GM20000 (cell line): Measurements from ENCODE around the gene SLC5A2.
"Not testable (repeated sequence)": the region's sequence is repeated elsewhere in the genome, so short reads cannot be mapped to it uniquely, and the experiment has no call there.

ENCODE experiments used
- DNase-seq: peaks from one replicate; pipeline ENCODE4 v3.0.0; 2012; ENCODE audit warnings: low spot score
- TF ChIP-seq, protein P1 (sequence below): IDR thresholded peaks from 2 replicates; pipeline ENCODE4 v1.5.1; 2012; ENCODE audit warnings: mild to moderate bottlenecking, control low read depth; ENCODE audit errors: extremely low read depth, missing control alignments

The SLC5A2 gene

GRCh38 chr16:31521368-31521767, 38.4 kb downstream of the SLC5A2 start:
- TF ChIP-seq, protein P1, sequence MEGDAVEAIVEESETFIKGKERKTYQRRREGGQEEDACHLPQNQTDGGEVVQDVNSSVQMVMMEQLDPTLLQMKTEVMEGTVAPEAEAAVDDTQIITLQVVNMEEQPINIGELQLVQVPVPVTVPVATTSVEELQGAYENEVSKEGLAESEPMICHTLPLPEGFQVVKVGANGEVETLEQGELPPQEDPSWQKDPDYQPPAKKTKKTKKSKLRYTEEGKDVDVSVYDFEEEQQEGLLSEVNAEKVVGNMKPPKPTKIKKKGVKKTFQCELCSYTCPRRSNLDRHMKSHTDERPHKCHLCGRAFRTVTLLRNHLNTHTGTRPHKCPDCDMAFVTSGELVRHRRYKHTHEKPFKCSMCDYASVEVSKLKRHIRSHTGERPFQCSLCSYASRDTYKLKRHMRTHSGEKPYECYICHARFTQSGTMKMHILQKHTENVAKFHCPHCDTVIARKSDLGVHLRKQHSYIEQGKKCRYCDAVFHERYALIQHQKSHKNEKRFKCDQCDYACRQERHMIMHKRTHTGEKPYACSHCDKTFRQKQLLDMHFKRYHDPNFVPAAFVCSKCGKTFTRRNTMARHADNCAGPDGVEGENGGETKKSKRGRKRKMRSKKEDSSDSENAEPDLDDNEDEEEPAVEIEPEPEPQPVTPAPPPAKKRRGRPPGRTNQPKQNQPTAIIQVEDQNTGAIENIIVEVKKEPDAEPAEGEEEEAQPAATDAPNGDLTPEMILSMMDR: no peak
- DNase-seq: no peak

GRCh38 chr16:31522071-31522470, 39.1 kb downstream of the SLC5A2 start:
- no peak for DNase-seq
- TF ChIP-seq, protein P1: no peak

DNA sequence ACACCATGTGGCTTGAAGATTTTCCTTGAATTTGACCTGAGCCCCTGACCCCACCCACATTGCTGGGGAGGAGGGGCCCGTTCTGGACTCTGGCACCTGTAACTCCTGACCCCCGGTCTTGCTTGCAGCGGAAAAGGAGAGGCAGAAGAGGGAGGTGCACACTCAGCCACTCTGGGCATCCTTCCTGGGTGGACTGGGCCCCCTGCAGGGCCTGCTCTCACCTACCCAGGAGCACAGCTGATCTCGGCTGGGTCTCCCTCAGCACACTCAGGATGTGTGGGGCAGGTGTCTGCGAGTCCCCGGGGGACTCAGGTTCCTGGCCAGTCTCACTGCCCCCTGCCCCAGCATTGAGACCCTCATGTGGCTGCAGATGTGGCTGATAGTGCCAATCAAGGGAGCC, 40.8 kb downstream of the SLC5A2 start:
- not testable (repeated sequence) for DNase-seq

DNA sequence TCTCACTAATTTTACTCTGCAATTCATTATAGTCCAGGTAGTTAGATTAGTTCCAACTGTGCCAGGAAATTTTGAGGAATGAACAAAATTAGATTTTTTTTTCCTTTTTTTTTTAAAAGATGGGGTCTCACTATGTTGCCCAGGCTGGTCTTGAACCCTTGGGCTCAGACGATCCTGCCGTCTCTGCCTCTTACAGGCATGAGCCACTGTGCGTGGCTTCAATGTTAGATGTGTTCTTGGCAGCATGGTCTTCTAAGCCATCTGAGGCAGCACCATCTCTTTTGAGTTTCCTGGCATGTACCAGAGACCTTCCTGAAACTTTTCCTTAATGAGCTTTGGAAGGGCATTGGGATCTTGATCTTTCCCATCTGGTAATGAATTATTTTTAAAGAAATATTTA, 42.2 kb downstream of the SLC5A2 start:
- no peak for DNase-seq
- TF ChIP-seq, protein P1: no peak

DNA sequence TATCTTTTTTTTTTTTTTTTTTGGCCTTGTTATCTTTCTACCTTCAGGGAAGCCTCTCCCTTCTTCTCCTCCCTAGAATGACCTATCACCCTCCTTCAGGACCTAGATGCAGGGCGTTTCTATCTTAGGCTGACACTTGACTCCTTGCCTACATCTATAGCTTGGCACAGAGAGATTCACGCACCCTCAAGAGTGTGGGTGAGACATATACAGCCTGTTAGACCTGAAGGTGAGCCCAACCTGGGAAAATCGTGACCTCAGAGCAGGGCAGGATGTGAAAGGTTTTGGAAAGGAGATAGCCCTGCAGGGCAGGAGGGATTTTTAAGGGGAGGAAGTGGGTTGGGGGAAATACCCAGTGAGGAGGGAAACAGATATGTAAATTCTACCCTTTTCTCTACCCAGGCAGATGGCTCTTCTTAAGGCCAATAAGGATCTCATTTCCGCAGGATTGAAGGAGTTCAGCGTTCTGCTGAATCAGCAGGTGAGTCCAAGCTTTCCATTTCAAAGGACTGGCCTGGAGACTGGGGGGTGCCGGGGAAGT, 44.9 kb downstream of the SLC5A2 start, which contains the start of gene AHSP:
AHSP (plus strand) TSS at position 167 of the 541 bp plus-strand sequence; CDS start at position 407, 240 bp downstream.
- TF ChIP-seq, protein P1: no peak
- peak; percentile 49 for DNase-seq

DNA sequence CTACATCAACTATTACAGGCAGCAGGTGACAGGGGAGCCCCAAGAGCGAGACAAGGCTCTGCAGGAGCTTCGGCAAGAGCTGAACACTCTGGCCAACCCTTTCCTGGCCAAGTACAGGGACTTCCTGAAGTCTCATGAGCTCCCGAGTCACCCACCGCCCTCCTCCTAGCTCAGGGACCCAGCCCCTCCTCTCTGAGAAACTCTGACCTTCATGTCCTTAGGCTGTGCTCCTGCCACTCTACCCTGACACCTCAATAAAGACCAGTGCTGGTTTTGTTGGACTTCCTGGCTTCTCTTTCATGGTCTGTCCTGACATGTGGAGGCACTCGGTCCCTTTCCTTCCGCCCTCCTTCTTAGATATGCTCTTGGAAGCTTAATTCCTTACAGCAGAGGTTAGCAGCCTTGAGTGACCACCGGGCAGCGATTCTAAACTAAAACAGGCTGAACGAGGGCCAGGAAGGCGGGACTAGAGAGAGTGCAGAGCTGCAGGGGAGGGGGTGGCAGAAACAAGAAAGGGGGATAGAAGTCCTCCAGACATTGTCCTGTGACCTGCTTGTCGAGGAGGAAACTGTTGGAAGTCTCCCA, 45.7 kb downstream of the SLC5A2 start:
- no peak for DNase-seq
- TF ChIP-seq, protein P1: no peak

GRCh38 chr16:31529108-31529936, 46.4 kb downstream of the SLC5A2 start:
- TF ChIP-seq, protein P1: no peak
- DNase-seq: no peak
